ENCODE measurements around the gene COL16A1. TPM values are rescaled to one million over a fixed set of nuclear protein-coding genes. Genes with fewer than 3 reads are reported as not detected.

Gene COL16A1
- total and polyA plus RNA-seq, 2 of the 4 experiments (the other 2 are of a cell fraction) = 34.2 to 62.8 TPM

DNA sequence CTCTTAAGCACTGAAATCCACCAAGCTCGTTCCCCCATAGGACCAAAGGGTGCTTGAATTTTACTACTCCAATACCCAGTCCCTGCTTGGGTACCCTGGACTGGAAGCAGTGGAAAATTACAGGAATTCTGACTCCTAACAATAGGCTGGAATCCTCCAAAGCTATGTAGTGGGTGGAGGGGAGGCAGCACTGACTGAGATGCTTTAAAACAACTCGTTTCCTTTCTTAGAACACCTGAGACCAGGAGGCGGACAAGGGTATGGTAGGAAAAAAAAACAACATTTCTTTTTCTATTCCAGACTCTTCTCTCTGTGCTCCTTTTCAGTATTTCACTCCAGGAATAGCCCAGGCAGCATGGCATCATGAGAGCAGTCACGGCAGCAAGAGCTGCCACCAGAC lies 61.5 kb downstream of the COL16A1 start:
- in situ Hi-C loops (cut with MboI; ENCODE audit: low sequenced_read_pairs) (no loop called here), intact Hi-C loops (cut with micrococcal nuclease) (no loop called here)
- no peak overlapping the region for H2AK5ac ChIP-seq (ENCODE audit: low read depth, low read length)

More for the DNA sequence above, 61.5 kb downstream of the COL16A1 start:
- POLR2A ChIA-PET (ENCODE audit: unreplicated experiment) = no interaction called here
- no peak overlapping the region for H4K91ac ChIP-seq (ENCODE audit: insufficient read depth, low read depth, low read length)
- H3K56ac ChIP-seq (ENCODE audit: extremely low read depth, insufficient read depth, low read length) = no peak overlapping the region
- H3K23ac ChIP-seq (ENCODE audit: low read depth, low read length) = no peak overlapping the region
- H3K9me3 ChIP-seq (ENCODE audit: control insufficient read depth, insufficient read depth, low read length) = no peaks in the 10 kb centered on the region
- peaks cover 16% of the 10 kb centered on the region for H3K9me1 ChIP-seq (ENCODE audit: insufficient read depth, low read length)
- dilution Hi-C loops (cut with HindIII; ENCODE audit: low sequenced_read_pairs, unreplicated experiment) = no loop called here
- no peak overlapping the region for H4K5ac ChIP-seq (ENCODE audit: low read depth, low read length)
- peaks cover 27% of the 10 kb centered on the region for H4K20me1 ChIP-seq (ENCODE audit: insufficient read depth, low read length)
- H3K79me1 ChIP-seq (ENCODE audit: low read depth in 1 of 2, low read length in 2 of 2) = peaks cover 36 to 69% of the 10 kb centered on the region in 2 experiments
- no peak overlapping the region for H3K14ac ChIP-seq (replicated peaks; ENCODE audit: low read depth, low read length)
- H2BK120ac ChIP-seq (ENCODE audit: low read depth, low read length) = no peak overlapping the region
- H3K4me3 ChIP-seq (ENCODE audit: insufficient read depth, low read depth, low read length) = no peak overlapping the region
- H2AK9ac ChIP-seq (replicated peaks; ENCODE audit: low read depth, low read length, poor library complexity) = no peak overlapping the region
- H2BK5ac ChIP-seq (ENCODE audit: low read depth, low read length, poor library complexity, severe bottlenecking) = no peak overlapping the region
- H3K4ac ChIP-seq (ENCODE audit: low read depth, low read length) = no peak overlapping the region
- no TSS peak for BruUV-seq (replicated peaks)
- no peak overlapping the region for H3K4me2 ChIP-seq (ENCODE audit: low read depth, low read length)
- H3K18ac ChIP-seq (ENCODE audit: low read depth, low read length) = no peak overlapping the region
- H3K9ac ChIP-seq (ENCODE audit: low read depth, low read length) = no peak overlapping the region
- DNase-seq = no peak
- no peak for ATAC-seq (ENCODE audit: low read depth)
- CTCF ChIA-PET = no interaction called here
- TF ChIP-seq SMC3 (IDR thresholded peaks at IDR 0.05; ENCODE audit: low read depth, low read length) (no peak), RCOR1 (IDR thresholded peaks at IDR 0.05; ENCODE audit: insufficient replicate concordance, low read length) (no peak), CEBPB (IDR thresholded peaks at IDR 0.05; ENCODE audit: low read depth, low read length) (no peak), MAFK (IDR thresholded peaks at IDR 0.05; ENCODE audit: low read depth, low read length) (no peak), NFE2L2 (IDR thresholded peaks at IDR 0.05; ENCODE audit: low read depth, low read length) (no peak), BHLHE40 (IDR thresholded peaks at IDR 0.05; ENCODE audit: low read depth, low read length) (no peak), RFX5 (IDR thresholded peaks at IDR 0.05; ENCODE audit: low read depth, low read length) (no peak), POLR2A (IDR thresholded peaks at IDR 0.05; ENCODE audit: low read depth, low read length) (no peak), RAD21 (IDR thresholded peaks at IDR 0.05; ENCODE audit: low read length) (no peak), CHD1 (IDR thresholded peaks at IDR 0.05; ENCODE audit: low read depth, low read length) (no peak), MAZ (IDR thresholded peaks at IDR 0.05; ENCODE audit: borderline replicate concordance, low read depth, low read length) (no peak), FOS (IDR thresholded peaks at IDR 0.05; ENCODE audit: low read depth, low read length) (no peak), MXI1 (IDR thresholded peaks at IDR 0.05; ENCODE audit: borderline replicate concordance, low read depth, low read length) (no peak)
- TF ChIP-seq, protein P1, sequence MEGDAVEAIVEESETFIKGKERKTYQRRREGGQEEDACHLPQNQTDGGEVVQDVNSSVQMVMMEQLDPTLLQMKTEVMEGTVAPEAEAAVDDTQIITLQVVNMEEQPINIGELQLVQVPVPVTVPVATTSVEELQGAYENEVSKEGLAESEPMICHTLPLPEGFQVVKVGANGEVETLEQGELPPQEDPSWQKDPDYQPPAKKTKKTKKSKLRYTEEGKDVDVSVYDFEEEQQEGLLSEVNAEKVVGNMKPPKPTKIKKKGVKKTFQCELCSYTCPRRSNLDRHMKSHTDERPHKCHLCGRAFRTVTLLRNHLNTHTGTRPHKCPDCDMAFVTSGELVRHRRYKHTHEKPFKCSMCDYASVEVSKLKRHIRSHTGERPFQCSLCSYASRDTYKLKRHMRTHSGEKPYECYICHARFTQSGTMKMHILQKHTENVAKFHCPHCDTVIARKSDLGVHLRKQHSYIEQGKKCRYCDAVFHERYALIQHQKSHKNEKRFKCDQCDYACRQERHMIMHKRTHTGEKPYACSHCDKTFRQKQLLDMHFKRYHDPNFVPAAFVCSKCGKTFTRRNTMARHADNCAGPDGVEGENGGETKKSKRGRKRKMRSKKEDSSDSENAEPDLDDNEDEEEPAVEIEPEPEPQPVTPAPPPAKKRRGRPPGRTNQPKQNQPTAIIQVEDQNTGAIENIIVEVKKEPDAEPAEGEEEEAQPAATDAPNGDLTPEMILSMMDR (conservative IDR thresholded peaks at IDR 0.05; ENCODE audit: low read depth, low read length) = no peak
- TF ChIP-seq, protein P2, sequence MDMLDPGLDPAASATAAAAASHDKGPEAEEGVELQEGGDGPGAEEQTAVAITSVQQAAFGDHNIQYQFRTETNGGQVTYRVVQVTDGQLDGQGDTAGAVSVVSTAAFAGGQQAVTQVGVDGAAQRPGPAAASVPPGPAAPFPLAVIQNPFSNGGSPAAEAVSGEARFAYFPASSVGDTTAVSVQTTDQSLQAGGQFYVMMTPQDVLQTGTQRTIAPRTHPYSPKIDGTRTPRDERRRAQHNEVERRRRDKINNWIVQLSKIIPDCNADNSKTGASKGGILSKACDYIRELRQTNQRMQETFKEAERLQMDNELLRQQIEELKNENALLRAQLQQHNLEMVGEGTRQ (IDR thresholded peaks at IDR 0.05; ENCODE audit: low read depth, low read length) = no peak
- TF ChIP-seq, protein P3, sequence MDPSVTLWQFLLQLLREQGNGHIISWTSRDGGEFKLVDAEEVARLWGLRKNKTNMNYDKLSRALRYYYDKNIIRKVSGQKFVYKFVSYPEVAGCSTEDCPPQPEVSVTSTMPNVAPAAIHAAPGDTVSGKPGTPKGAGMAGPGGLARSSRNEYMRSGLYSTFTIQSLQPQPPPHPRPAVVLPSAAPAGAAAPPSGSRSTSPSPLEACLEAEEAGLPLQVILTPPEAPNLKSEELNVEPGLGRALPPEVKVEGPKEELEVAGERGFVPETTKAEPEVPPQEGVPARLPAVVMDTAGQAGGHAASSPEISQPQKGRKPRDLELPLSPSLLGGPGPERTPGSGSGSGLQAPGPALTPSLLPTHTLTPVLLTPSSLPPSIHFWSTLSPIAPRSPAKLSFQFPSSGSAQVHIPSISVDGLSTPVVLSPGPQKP (IDR thresholded peaks at IDR 0.05; ENCODE audit: borderline replicate concordance, low read depth, low read length) = no peak
- no peak overlapping the region for H2BK15ac ChIP-seq (ENCODE audit: low read depth, low read length)
- H3K4me1 ChIP-seq (ENCODE audit: control insufficient read depth, insufficient read depth, low read length) = peaks cover 14% of the 10 kb centered on the region
- H2BK20ac ChIP-seq (ENCODE audit: low read depth, low read length) = no peak overlapping the region
- no peaks in the 10 kb centered on the region for H3K36me3 ChIP-seq (ENCODE audit: control insufficient read depth, insufficient read depth, low read length)
- H2AFZ ChIP-seq (replicated peaks; ENCODE audit: low read length, poor library complexity) = no peak overlapping the region
- WGBS, 2 experiments (ENCODE audit: extremely low coverage in 2 of 2, insufficient read length in 1 of 2) = no CpG with 5 or more reads among the region's 4 CpGs
- no peak overlapping the region for H4K8ac ChIP-seq (ENCODE audit: low read depth in 2 of 2, low read length in 2 of 2)
- no peak overlapping the region for H3K27ac ChIP-seq (ENCODE audit: insufficient read depth, low read length)
- H3K27me3 ChIP-seq (ENCODE audit: control insufficient read depth, insufficient read depth, low read length) = no peaks in the 10 kb centered on the region

Data from IMR-90 (cell line).